ENCODE data around the gene CEACAM7. TPM values are rescaled to one million over a fixed set of nuclear protein-coding genes. Genes with fewer than 3 reads are reported as not detected.
"Not testable (repeated sequence)": the region's sequence is repeated elsewhere in the genome, so short reads cannot be mapped to it uniquely, and the experiment has no call there.

The CEACAM7 gene
- total RNA-seq, 2 donors from 2014 or later: 329 to 919 TPM

- Histone ChIP-seq H3K27me3 (no peaks in the 10 kb centered on the region), H3K27ac (peak overlapping the region; percentile 51), H3K9me3 (no peaks in the 10 kb centered on the region), H3K9ac (ENCODE audit: low read depth in 2 of 2, low read length in 2 of 2) (no peak overlapping the region), H3K4me1 (no peaks in the 10 kb centered on the region), H3K36me3 (no peaks in the 10 kb centered on the region), H3K4me3 (no peak overlapping the region)
- DNase-seq: no peak
- no peak for TF ChIP-seq CTCF (IDR thresholded peaks at IDR 0.05)
- intact Hi-C loops (cut with DNase I): no loop called here
Measured at GRCh38 chr19:41668315-41668714, 19.8 kb downstream of the CEACAM7 start.

- no peak for DNase-seq
- no peaks in the 10 kb centered on the region for H3K36me3 ChIP-seq
- H3K9me3 ChIP-seq: no peaks in the 10 kb centered on the region
- no peak for TF ChIP-seq CTCF (IDR thresholded peaks at IDR 0.05)
- no peak overlapping the region for H3K9ac ChIP-seq (ENCODE audit: low read depth in 2 of 2, low read length in 2 of 2)
- H3K27ac ChIP-seq: no peak overlapping the region
- H3K4me1 ChIP-seq: no peaks in the 10 kb centered on the region
- H3K4me3 ChIP-seq: no peak overlapping the region
- intact Hi-C loops (cut with DNase I): no loop called here
- no peaks in the 10 kb centered on the region for H3K27me3 ChIP-seq
Measured at GRCh38 chr19:41666075-41666474, 22.0 kb downstream of the CEACAM7 start.

GRCh38 chr19:41657157-41657556 lies 30.9 kb downstream of the CEACAM7 start:
- no peak overlapping the region for H3K4me3 ChIP-seq
- intact Hi-C loops (cut with DNase I): no loop called here
- H3K27me3 ChIP-seq: no peaks in the 10 kb centered on the region
- H3K9ac ChIP-seq (ENCODE audit: low read depth in 2 of 2, low read length in 2 of 2): no peak overlapping the region
- DNase-seq: no peak
- no peak overlapping the region for H3K27ac ChIP-seq
- TF ChIP-seq CTCF (IDR thresholded peaks at IDR 0.05): no peak
- no peaks in the 10 kb centered on the region for H3K36me3 ChIP-seq
- no peaks in the 10 kb centered on the region for H3K4me1 ChIP-seq
- H3K9me3 ChIP-seq: no peaks in the 10 kb centered on the region

- H3K27ac ChIP-seq; DNase-seq; H3K4me1 ChIP-seq; H3K36me3 ChIP-seq; H3K4me3 ChIP-seq; H3K9ac ChIP-seq (ENCODE audit: low read depth in 2 of 2, low read length in 2 of 2); H3K9me3 ChIP-seq; intact Hi-C loops (cut with DNase I); H3K27me3 ChIP-seq: not testable (repeated sequence)
Measured at GRCh38 chr19:41656756-41657155, 31.3 kb downstream of the CEACAM7 start.

GRCh38 chr19:41652250-41652649 lies 35.8 kb downstream of the CEACAM7 start:
- Histone ChIP-seq H3K4me1 (no peaks in the 10 kb centered on the region), H3K36me3 (no peaks in the 10 kb centered on the region), H3K9ac (ENCODE audit: low read depth in 2 of 2, low read length in 2 of 2) (no peak overlapping the region), H3K4me3 (no peak overlapping the region), H3K9me3 (no peaks in the 10 kb centered on the region), H3K27ac (no peak overlapping the region), H3K27me3 (no peaks in the 10 kb centered on the region)
- TF ChIP-seq CTCF (IDR thresholded peaks at IDR 0.05): no peak
- no peak for DNase-seq
- intact Hi-C loops (cut with DNase I): no loop called here

GRCh38 chr19:41649827-41650226 lies 38.2 kb downstream of the CEACAM7 start:
- Histone ChIP-seq H3K4me1 (no peaks in the 10 kb centered on the region), H3K9me3 (no peaks in the 10 kb centered on the region), H3K27ac (peak overlapping the region; percentile 58), H3K9ac (ENCODE audit: low read depth in 2 of 2, low read length in 2 of 2) (peak overlapping the region in 1 of 2 donors; percentile 54), H3K4me3 (no peak overlapping the region), H3K27me3 (no peaks in the 10 kb centered on the region), H3K36me3 (no peaks in the 10 kb centered on the region)
- TF ChIP-seq CTCF (IDR thresholded peaks at IDR 0.05): no peak
- DNase-seq: peak; percentile 83
- intact Hi-C loops (cut with DNase I): loop anchor here (10.0 kb wide), 1 partner anchor 105 kb away; the partner anchor contains the start of gene CEACAM6
